HL-60 (cell line): ENCODE data around the gene DPF3.

ENCODE experiments used
- DNase-seq, 2 experiments: peaks; one replicate each; pipeline ENCODE4 v3.0.0-alpha.2; 2010 to 2020; ENCODE audit warnings: low read depth in 1 of 2, low spot score in 1 of 2
- H3K27ac ChIP-seq: fragments of 250-450 bp; sonication (Bioruptor Pico); replicated peaks from 2 replicates; pipeline ENCODE4 v1.5.1; 2020; ENCODE audit warnings: mild to moderate bottlenecking, moderate library complexity
- H3K27me3 ChIP-seq: fragments of 250-450 bp; sonication (Bioruptor Pico); 2 replicates; pipeline ENCODE4 v1.5.1; 2021; ENCODE audit warnings: mild to moderate bottlenecking, moderate library complexity; ENCODE audit not compliant: insufficient read depth, poor library complexity, severe bottlenecking
- H3K4me3 ChIP-seq: replicated peaks from 2 replicates; pipeline ENCODE4 v1.5.1; 2011; ENCODE audit warnings: mild to moderate bottlenecking, control low read depth, low read length; ENCODE audit not compliant: insufficient read depth
- CTCF ChIP-seq: IDR thresholded peaks from one replicate; pipeline ENCODE4 v1.5.1; 2011; ENCODE audit warnings: low read length, control low read depth, inconsistent platforms; ENCODE audit not compliant: insufficient read depth
- GABPA ChIP-seq: IDR thresholded peaks from 2 replicates; pipeline ENCODE4 v1.6.1; 2012; ENCODE audit warnings: low read depth
- POLR2AphosphoS5 ChIP-seq: IDR thresholded peaks from 2 replicates; pipeline ENCODE4 v1.6.1; 2012; ENCODE audit warnings: low read depth
- REST ChIP-seq: IDR thresholded peaks from 2 replicates; pipeline ENCODE4 v1.6.1; 2012; ENCODE audit warnings: low read depth; ENCODE audit not compliant: insufficient replicate concordance
- SPI1 ChIP-seq: IDR thresholded peaks from 2 replicates; pipeline ENCODE4 v1.6.1; 2012; ENCODE audit warnings: low read depth, mild to moderate bottlenecking, borderline replicate concordance

DPF3 gene

GRCh38 chr14:72688990-72689671 lies 204.8 kb downstream of the DPF3 start:
- no peak for TF ChIP-seq CTCF
- no peak for TF ChIP-seq REST
- TF ChIP-seq GABPA = no peak
- no peak for TF ChIP-seq POLR2AphosphoS5
- no peak for TF ChIP-seq SPI1
- Histone ChIP-seq H3K27ac (no peak overlapping the region), H3K4me3 (no peak overlapping the region), H3K27me3 (no peaks in the 10 kb centered on the region)
- no peak for DNase-seq

- Histone ChIP-seq H3K4me3 (no peak overlapping the region), H3K27ac (no peak overlapping the region), H3K27me3 (no peaks in the 10 kb centered on the region)
- no peak for DNase-seq
- TF ChIP-seq POLR2AphosphoS5 (no peak), REST (no peak), CTCF (no peak), GABPA (no peak), SPI1 (no peak)
These were observed 207.1 kb downstream of the DPF3 start for GRCh38 chr14:72686832-72687231.

GRCh38 chr14:72686101-72686500 lies 207.8 kb downstream of the DPF3 start:
- Histone ChIP-seq H3K4me3 (no peak overlapping the region), H3K27me3 (no peaks in the 10 kb centered on the region), H3K27ac (no peak overlapping the region)
- TF ChIP-seq GABPA (no peak), CTCF (no peak), REST (no peak), POLR2AphosphoS5 (no peak), SPI1 (no peak)
- DNase-seq = no peak
